GM12878 (cell line): ENCODE results near the gene RAB12. TPM values are rescaled to one million over a fixed set of nuclear protein-coding genes. Genes with fewer than 3 reads are reported as not detected.

Source experiments
- ATAC-seq: fragments of 200-7000 bp; cut with Tn5 transposase; 3 replicates; pipeline ENCODE4 v1.9.1; 2020; ENCODE audit warnings: mild to moderate bottlenecking, moderate library complexity
- BruUV-seq: library from RNA; stranded (reverse); fragments of 400-500 nt; replicated peaks from 2 replicates; lab custom pipeline; 2021; lab: Mats Ljungman, UMichigan
- CTCF ChIA-PET: fragments of 300-600 bp; sonication (Branson Sonifier 250); formaldehyde crosslinking; extraction: SDS; loops from one replicate; lab custom pipeline; 2021; ENCODE audit warnings: inconsistent platforms; lab: Yijun Ruan, JAX
- POLR2A ChIA-PET: fragments of 350-600 bp; formaldehyde crosslinking; extraction: SDS; loops from one replicate; lab custom pipeline; 2021; ENCODE audit warnings: inconsistent platforms; lab: Charles Lee
- RAD21 ChIA-PET: fragments of 300-600 bp; sonication (Branson Sonifier 250); formaldehyde crosslinking; loops from one replicate; lab custom pipeline; 2023; ENCODE audit warnings: antibody characterized with exemption; ENCODE audit not compliant: unreplicated experiment; lab: Charles Lee
- SMC1A ChIA-PET: fragments of 300-600 bp; sonication (Branson Sonifier 250); formaldehyde crosslinking; loops from one replicate; lab custom pipeline; 2023; ENCODE audit not compliant: unreplicated experiment, uncharacterized antibody; lab: Charles Lee
- DNase-seq: peaks from one replicate; pipeline ENCODE4 v3.0.0-alpha.2; 2011; ENCODE audit warnings: low read depth, low spot score
- FAIRE-seq: peaks from 3 replicates; lab custom pipeline; 2011; peaks lifted over from hg19 to GRCh38; lab: Jason Lieb, UNC
- H2AFZ ChIP-seq: 2 replicates; pipeline ENCODE4 v1.6.0; 2011; ENCODE audit warnings: low read depth, low read length, control low read depth; ENCODE audit not compliant: control insufficient read depth
- H3K27ac ChIP-seq: 2 replicates; pipeline ENCODE4 v1.5.1; 2011; ENCODE audit warnings: control low read depth; ENCODE audit not compliant: control insufficient read depth, insufficient read depth
- H3K27me3 ChIP-seq, 2 experiments: replicated peaks in 1 of 2; 2 replicates each; pipeline versions ENCODE4 v1.6.0 to v1.6.1; 2011; ENCODE audit warnings: low read length in 1 of 2; ENCODE audit not compliant: control insufficient read depth in 2 of 2, insufficient read depth in 2 of 2
- H3K36me3 ChIP-seq, 2 experiments: 2 replicates each; pipeline ENCODE4 v1.5.1; 2011; ENCODE audit warnings: low read length in 1 of 2; ENCODE audit not compliant: control insufficient read depth in 2 of 2, insufficient read depth in 2 of 2
- H3K4me1 ChIP-seq: 2 replicates; pipeline ENCODE4 v1.6.1; 2011; ENCODE audit warnings: mild to moderate bottlenecking, low read length, moderate library complexity, mixed read lengths; ENCODE audit not compliant: control insufficient read depth, insufficient read depth
- H3K4me2 ChIP-seq: 2 replicates; pipeline ENCODE4 v1.6.0; 2011; ENCODE audit warnings: control low read depth; ENCODE audit not compliant: control insufficient read depth, insufficient read depth
- H3K4me3 ChIP-seq: fragments of 200-600 bp; sonication (generic); 2 replicates; pipeline ENCODE4 v1.5.1; 2016
- H3K79me2 ChIP-seq: 2 replicates; pipeline ENCODE4 v1.6.0; 2011; ENCODE audit warnings: low read length; ENCODE audit not compliant: control insufficient read depth, insufficient read depth
- H3K9ac ChIP-seq: 2 replicates; pipeline ENCODE4 v1.8.0; 2011; ENCODE audit warnings: low read length, control low read depth, mixed read lengths; ENCODE audit not compliant: control insufficient read depth, insufficient read depth
- H3K9me3 ChIP-seq: replicated peaks from 3 replicates; pipeline ENCODE4 v1.5.1; 2011; ENCODE audit warnings: mild to moderate bottlenecking, low read length; ENCODE audit not compliant: control insufficient read depth, insufficient read depth
- H4K20me1 ChIP-seq: 2 replicates; pipeline ENCODE4 v1.6.0; 2011; ENCODE audit not compliant: control insufficient read depth, insufficient read depth
- IKZF2 ChIP-seq, 2 experiments: fragments of 450-650 bp; IDR thresholded peaks; 2 replicates each; pipeline ENCODE4 v1.6.1; 2017; ENCODE audit warnings: mild to moderate bottlenecking in 2 of 2, moderate library complexity in 2 of 2
- SUPT20H ChIP-seq: IDR thresholded peaks from 2 replicates; pipeline ENCODE4 v1.6.1; 2011; ENCODE audit warnings: low read depth, mild to moderate bottlenecking, low read length, moderate library complexity, borderline replicate concordance; ENCODE audit not compliant: control insufficient read depth
- TAF1 ChIP-seq: IDR thresholded peaks from 2 replicates; pipeline ENCODE4 v1.6.1; 2011; ENCODE audit warnings: mild to moderate bottlenecking, low read depth, low read length, borderline replicate concordance
- ZZZ3 ChIP-seq: IDR thresholded peaks from 2 replicates; pipeline ENCODE4 v1.6.1; 2011; ENCODE audit warnings: low read depth; ENCODE audit not compliant: control insufficient read depth, insufficient read length
- WGBS: methylation state at CpG from one replicate; pipeline ENCODE4 v1.1.6; 2016; ENCODE audit warnings: low lambda C conversion rate; ENCODE audit not compliant: insufficient replicate concordance, insufficient coverage; ENCODE audit errors: missing lambda C conversion rate; 5-methylcytosine and 5-hydroxymethylcytosine counted together
- in situ Hi-C: fragments of 300-500 bp; cut with MboI; formaldehyde crosslinking; loops from 9 replicates; pipeline ENCODE4 v1.14.3; 2018; ENCODE audit warnings: mixed read lengths
- intact Hi-C: fragments of 100-400 bp; cut with micrococcal nuclease; formaldehyde crosslinking; loops from one replicate; pipeline ENCODE4 v1.14.2; 2022; ENCODE audit not compliant: unreplicated experiment
- polyA plus RNA-seq, 11 experiments: library from polyadenylated mRNA; depleted of rRNA in 4 of 11; unstranded in 6 of 11; stranded (reverse) in 5 of 11; fragments of >200 nt; fragmentation: Nextera tagmentation in 4 of 11; fragmentation: Illumina TruSeq in 1 of 11; extraction: Ambion mirVana in 4 of 11; extraction: Trizol in 1 of 11; gene quantifications; 1 replicate in 1 of 11; 2 replicates in 10 of 11; pipeline versions ENCODE4 v1.2.1 to v1.2.3, GENCODE V29; 2011 to 2016; ENCODE audit warnings: inconsistent platforms in 2 of 11, missing spikeins in 2 of 11, low read depth in 1 of 11
- total RNA-seq, 4 experiments: library from RNA; depleted of rRNA in 3 of 4; stranded (reverse); fragments of >200 nt in 3 of 4; fragmentation: Illumina TruSeq in 1 of 4; extraction: Trizol in 1 of 4; gene quantifications; 2 replicates each; pipeline versions ENCODE4 v1.2.1 to v1.2.3, GENCODE V29; 2013 to 2021
- TF ChIP-seq, protein P1 (sequence below): fragments of 450-650 bp; IDR thresholded peaks from 2 replicates; pipeline ENCODE4 v1.6.1; 2017; ENCODE audit warnings: borderline replicate concordance

The RAB12 gene
- total and polyA plus RNA-seq, 10 of the 15 experiments (the other 5 are each of a cell fraction or from before 2014, with no cell fraction given) = 0.71 to 29.8 (median 14.0) TPM

GRCh38 chr18:8668381-8668780, 59.1 kb downstream of the RAB12 start:
- POLR2A ChIA-PET = no interaction called here
- Histone ChIP-seq H3K27me3 (no peaks in the 10 kb centered on the region; a peak in 1 of 4 replicates), H3K36me3 (no peaks in the 10 kb centered on the region), H2AFZ (no peak overlapping the region), H3K4me1 (peaks cover 3% of the 10 kb centered on the region; the same call in 1 of the 2 replicates), H3K9ac (no peak overlapping the region), H3K4me3 (no peak overlapping the region), H4K20me1 (no peaks in the 10 kb centered on the region), H3K9me3 (no peaks in the 10 kb centered on the region; the same call in 2 of the 3 replicates), H3K27ac (no peak overlapping the region), H3K79me2 (no peaks in the 10 kb centered on the region)
- intact Hi-C loops = no loop called here
- in situ Hi-C loops = no loop called here
- no peak for DNase-seq
- CTCF ChIA-PET = interaction anchor here (1.0 to 1.4 kb wide), 2 partner anchors 14 to 27 kb away, joined by 3 to 6 read pairs; no protein-coding TSS in a partner anchor
- BruUV-seq = no TSS peak
- SMC1A ChIA-PET = no interaction called here
- no peak for TF ChIP-seq SUPT20H
- TF ChIP-seq ZZZ3 = no peak
- TF ChIP-seq TAF1 = no peak
- TF ChIP-seq, protein P1, sequence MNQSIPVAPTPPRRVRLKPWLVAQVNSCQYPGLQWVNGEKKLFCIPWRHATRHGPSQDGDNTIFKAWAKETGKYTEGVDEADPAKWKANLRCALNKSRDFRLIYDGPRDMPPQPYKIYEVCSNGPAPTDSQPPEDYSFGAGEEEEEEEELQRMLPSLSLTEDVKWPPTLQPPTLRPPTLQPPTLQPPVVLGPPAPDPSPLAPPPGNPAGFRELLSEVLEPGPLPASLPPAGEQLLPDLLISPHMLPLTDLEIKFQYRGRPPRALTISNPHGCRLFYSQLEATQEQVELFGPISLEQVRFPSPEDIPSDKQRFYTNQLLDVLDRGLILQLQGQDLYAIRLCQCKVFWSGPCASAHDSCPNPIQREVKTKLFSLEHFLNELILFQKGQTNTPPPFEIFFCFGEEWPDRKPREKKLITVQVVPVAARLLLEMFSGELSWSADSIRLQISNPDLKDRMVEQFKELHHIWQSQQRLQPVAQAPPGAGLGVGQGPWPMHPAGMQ = no peak
- TF ChIP-seq, all 136 proteins: peak for 0
- RAD21 ChIA-PET = no interaction called here
- FAIRE-seq (no peak), ATAC-seq (no peak)
- no peak overlapping the region for H3K4me2 ChIP-seq

DNA sequence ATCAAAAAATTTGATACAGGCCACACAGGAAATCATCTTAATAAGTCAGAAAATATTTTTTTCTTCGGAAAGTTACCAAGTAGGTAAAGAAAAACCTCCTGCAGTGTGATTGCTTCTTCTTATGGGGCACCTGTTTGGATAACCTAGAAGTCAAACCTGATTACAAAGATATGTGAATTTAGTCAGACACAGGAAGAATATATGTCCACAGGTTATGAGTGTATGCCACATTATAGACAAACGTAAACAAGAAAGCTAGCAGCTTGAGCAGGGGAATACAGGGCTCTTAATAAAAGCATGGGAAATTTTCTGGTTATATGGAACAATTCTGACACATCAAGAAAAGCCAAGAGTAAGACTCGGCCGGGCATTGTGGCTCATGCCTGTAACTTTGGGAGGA, 60.3 kb downstream of the RAB12 start:
- ChIA-PET CTCF (no interaction called here), RAD21 (no interaction called here), POLR2A (no interaction called here), SMC1A (no interaction called here)
- no peak for FAIRE-seq
- Histone ChIP-seq H3K27ac (no peak overlapping the region), H3K79me2 (no peaks in the 10 kb centered on the region), H3K9ac (no peak overlapping the region), H4K20me1 (no peaks in the 10 kb centered on the region), H3K4me2 (no peak overlapping the region), H3K9me3 (peaks cover 2% of the 10 kb centered on the region; the same call in 2 of the 3 replicates), H3K4me3 (no peak overlapping the region), H3K36me3 (no peaks in the 10 kb centered on the region), H3K4me1 (peaks cover 8% of the 10 kb centered on the region; the same call in 1 of the 2 replicates), H2AFZ (no peak overlapping the region), H3K27me3 (no peaks in the 10 kb centered on the region; a peak in 1 of 4 replicates)
- intact Hi-C loops (no loop called here), in situ Hi-C loops (no loop called here)
- no peak for TF ChIP-seq IKZF2 (IDR thresholded peaks at IDR 0.05)
- WGBS = 57% methylated on average over 4 of the region's 4 CpGs
- no peak for ATAC-seq
- BruUV-seq = no TSS peak
- DNase-seq = no peak
